Mucosa of rectum (tissue), 2 donors: ENCODE data around the gene TEX11.
"Not testable (repeated sequence)": the region's sequence is repeated elsewhere in the genome, so short reads cannot be mapped to it uniquely, and the experiment has no call there.

Source experiments
- H3K27ac ChIP-seq, 2 donors: one replicate each; pipeline ENCODE4 v1.7.0; 2013; ENCODE audit warnings: inconsistent platforms in 2 of 2, low read depth in 2 of 2, low read length in 2 of 2
- H3K27me3 ChIP-seq, 2 donors: one replicate each; pipeline ENCODE4 v1.7.0; 2013; ENCODE audit warnings: low read length in 2 of 2; ENCODE audit not compliant: control insufficient read depth in 2 of 2, insufficient read depth in 2 of 2
- H3K36me3 ChIP-seq, 2 donors: one replicate each; pipeline ENCODE4 v1.7.0; 2013; ENCODE audit warnings: low read length in 2 of 2; ENCODE audit not compliant: control insufficient read depth in 2 of 2, insufficient read depth in 2 of 2
- H3K4me1 ChIP-seq, 2 donors: one replicate each; pipeline ENCODE4 v1.7.0; 2013; ENCODE audit warnings: low read length in 2 of 2, mild to moderate bottlenecking in 1 of 2; ENCODE audit not compliant: control insufficient read depth in 2 of 2, insufficient read depth in 2 of 2
- H3K4me3 ChIP-seq, 2 donors: one replicate each; pipeline ENCODE4 v1.7.0; 2013; ENCODE audit warnings: low read length in 2 of 2
- H3K9ac ChIP-seq, 2 donors: one replicate each; pipeline ENCODE4 v1.7.0; 2013; ENCODE audit warnings: low read length in 2 of 2, low read depth in 1 of 2, mild to moderate bottlenecking in 1 of 2
- H3K9me3 ChIP-seq, 2 donors: one replicate each; pipeline ENCODE4 v1.7.0; 2013; ENCODE audit warnings: low read length in 2 of 2; ENCODE audit not compliant: control insufficient read depth in 2 of 2
- donor health status: healthy.
- donor health status: Normal muscosa, but diverticular disease.

The TEX11 gene

DNA sequence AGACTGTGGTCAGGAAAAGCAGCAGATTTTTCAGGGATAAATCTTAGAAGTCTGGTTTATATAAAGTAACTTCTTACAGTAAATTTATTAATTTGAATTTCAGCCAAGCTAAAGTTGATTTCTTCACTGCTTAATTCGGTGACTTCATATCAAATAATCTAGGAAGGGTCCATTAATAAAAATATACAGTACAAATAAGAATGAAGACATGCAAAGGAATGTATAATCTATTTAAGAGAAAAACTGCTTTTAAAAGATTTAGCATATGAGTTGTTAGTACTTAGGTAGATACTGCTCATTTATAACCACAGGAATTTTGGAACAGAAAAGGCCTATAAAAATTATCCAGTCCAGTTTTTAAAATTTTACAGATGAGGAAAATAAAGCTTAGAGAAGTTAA lies 286.8 kb downstream of the TEX11 start:
- H3K4me3 ChIP-seq, result no peak overlapping the region
- H3K27ac ChIP-seq, result no peak overlapping the region
- no peaks in the 10 kb centered on the region for H3K9me3 ChIP-seq
- no peaks in the 10 kb centered on the region for H3K4me1 ChIP-seq
- no peak overlapping the region for H3K9ac ChIP-seq
- no peaks in the 10 kb centered on the region for H3K36me3 ChIP-seq
- H3K27me3 ChIP-seq, result peaks cover 3 to 4% of the 10 kb centered on the region in 2 donors

DNA sequence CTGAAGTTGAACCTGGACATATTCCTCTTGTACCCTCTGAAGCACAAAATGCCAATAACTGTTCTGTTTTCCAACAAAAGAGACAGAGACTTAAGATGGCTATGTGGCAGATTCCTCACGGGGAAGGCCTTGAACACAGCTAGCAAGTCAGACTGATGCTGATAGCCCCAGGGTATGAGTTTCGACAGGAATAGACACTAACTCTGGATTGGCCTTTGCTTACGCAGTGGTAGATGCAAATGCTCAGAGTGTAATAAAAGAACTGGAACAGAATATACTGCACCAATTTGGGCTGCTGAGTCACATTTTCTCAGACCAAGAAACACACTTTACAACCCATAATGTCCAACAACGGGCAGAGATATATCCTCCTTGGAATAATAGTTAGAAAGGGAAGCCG lies 290.0 kb downstream of the TEX11 start:
- H3K4me1 ChIP-seq, result no peaks in the 10 kb centered on the region
- no peak overlapping the region for H3K9ac ChIP-seq
- no peak overlapping the region for H3K27ac ChIP-seq
- H3K9me3 ChIP-seq, result no peaks in the 10 kb centered on the region
- peaks cover 5 to 7% of the 10 kb centered on the region in 2 donors for H3K27me3 ChIP-seq
- H3K36me3 ChIP-seq, result no peaks in the 10 kb centered on the region
- H3K4me3 ChIP-seq, result no peak overlapping the region

DNA sequence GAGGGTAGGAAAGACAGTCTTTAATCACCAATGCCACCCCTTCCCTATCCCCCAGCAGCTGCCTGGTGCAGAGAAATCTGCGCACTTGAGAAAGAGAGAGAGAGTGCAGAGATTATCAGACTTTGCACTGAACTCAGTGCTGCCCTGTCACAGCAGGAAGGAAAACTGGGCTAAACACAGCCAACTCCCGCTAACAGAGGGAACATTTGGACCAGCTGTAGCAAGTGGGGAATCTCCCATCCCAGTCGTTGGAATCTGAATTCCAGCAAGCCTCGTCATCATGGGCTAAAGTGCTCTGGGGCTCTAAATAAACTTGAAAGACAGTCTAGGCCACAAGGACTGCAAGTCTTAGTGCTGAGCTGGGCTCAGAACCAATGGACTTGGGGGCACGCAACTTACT lies 295.2 kb downstream of the TEX11 start:
- Histone ChIP-seq H3K9ac (no peak overlapping the region), H3K36me3 (no peaks in the 10 kb centered on the region), H3K9me3 (no peaks in the 10 kb centered on the region), H3K4me3 (no peak overlapping the region), H3K27me3 (peaks cover 5 to 8% of the 10 kb centered on the region in 2 donors), H3K4me1 (no peaks in the 10 kb centered on the region), H3K27ac (no peak overlapping the region)

DNA sequence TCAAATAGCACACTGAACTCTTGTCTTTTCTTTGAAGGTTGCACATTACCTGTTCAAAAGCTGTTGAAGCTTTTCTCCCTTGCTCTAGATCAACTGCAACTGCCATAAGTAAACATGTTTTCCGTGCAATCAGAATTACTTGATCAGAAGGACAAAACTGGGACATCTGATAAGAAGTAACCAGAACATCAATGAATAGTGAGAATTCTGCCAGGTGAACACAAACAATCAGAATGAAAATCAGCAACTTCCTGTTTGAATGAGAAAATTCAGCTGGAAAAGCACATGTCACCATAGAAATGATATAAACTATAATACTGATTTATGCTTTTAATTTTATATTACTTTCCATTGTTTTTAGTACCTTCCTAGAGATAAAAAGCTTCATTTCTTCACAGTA lies 303.2 kb downstream of the TEX11 start:
- H3K9ac ChIP-seq, result no peak overlapping the region
- peaks cover 0 to 3% of the 10 kb centered on the region in 2 donors for H3K27me3 ChIP-seq
- no peaks in the 10 kb centered on the region for H3K9me3 ChIP-seq
- H3K27ac ChIP-seq, result no peak overlapping the region
- no peaks in the 10 kb centered on the region for H3K36me3 ChIP-seq
- no peaks in the 10 kb centered on the region for H3K4me1 ChIP-seq
- H3K4me3 ChIP-seq, result no peak overlapping the region

DNA sequence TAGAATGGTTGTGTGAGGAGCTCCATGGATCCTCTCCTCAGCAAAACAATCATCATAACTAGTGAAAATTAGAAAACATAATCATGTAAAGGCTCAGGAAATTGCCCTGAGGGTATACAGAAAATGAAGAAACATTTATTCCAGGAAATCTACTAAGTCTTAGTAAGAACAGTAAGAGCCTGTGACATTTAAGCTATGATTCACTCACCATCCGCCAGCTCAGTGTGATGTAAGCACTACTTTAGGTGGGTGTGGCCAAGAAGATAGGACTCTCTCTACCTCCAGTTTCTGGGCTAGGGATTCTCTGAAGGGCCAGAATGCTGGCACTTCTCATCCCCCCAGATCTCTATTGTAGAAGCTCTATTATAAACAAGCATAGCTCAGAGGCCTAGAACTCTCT lies 316.4 kb downstream of the TEX11 start:
- Histone ChIP-seq H3K9ac (no peak overlapping the region), H3K9me3 (no peaks in the 10 kb centered on the region), H3K27me3 (no peaks in the 10 kb centered on the region), H3K4me1 (no peaks in the 10 kb centered on the region), H3K36me3 (no peaks in the 10 kb centered on the region), H3K4me3 (no peak overlapping the region), H3K27ac (no peak overlapping the region)

DNA sequence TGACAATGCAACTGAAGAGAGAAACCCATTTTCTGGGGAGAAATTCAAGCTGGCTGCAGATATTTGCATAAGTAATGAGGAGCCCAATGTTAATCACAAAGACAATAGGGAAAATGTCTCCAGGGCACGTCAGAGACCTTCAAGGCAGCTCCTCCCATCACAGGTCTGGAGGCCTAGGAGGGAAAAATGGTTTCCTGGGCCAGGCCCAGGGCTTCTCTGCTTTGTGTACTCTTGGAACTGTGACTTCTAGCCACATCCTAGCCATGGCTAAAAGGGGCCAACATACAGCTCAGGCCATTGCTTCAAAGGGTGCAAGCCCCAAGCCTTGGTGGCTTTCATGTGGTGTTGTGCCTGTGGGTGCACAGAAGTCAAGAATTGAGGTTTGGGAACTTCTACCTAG lies 321.4 kb downstream of the TEX11 start:
- H3K27ac ChIP-seq, H3K4me1 ChIP-seq, H3K9ac ChIP-seq, H3K9me3 ChIP-seq, H3K27me3 ChIP-seq, H3K36me3 ChIP-seq, H3K4me3 ChIP-seq: not testable (repeated sequence)

DNA sequence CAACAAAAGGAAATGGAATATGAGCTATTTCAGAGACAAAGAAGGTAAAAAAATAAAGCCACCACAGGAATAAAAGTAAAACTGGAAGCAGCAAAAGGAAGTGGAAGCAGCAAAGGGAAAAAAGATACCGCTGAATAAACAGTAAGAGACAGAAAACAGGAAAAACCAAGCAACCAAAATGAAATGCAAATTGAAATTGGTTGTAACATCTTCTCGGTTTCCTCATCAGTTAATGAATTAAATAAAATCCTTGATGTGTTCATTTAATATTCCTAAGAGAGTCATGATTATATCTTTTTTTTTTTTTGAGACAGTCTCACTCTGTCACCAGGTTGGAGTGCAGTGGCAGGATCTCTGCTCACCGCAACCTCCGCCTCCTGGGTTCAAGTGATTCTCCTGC lies 331.1 kb downstream of the TEX11 start:
- Histone ChIP-seq H3K27ac (no peak overlapping the region), H3K9me3 (peaks cover 0 to 3% of the 10 kb centered on the region in 2 donors), H3K9ac (no peak overlapping the region), H3K4me3 (no peak overlapping the region), H3K36me3 (no peaks in the 10 kb centered on the region), H3K27me3 (no peaks in the 10 kb centered on the region), H3K4me1 (no peaks in the 10 kb centered on the region)

DNA sequence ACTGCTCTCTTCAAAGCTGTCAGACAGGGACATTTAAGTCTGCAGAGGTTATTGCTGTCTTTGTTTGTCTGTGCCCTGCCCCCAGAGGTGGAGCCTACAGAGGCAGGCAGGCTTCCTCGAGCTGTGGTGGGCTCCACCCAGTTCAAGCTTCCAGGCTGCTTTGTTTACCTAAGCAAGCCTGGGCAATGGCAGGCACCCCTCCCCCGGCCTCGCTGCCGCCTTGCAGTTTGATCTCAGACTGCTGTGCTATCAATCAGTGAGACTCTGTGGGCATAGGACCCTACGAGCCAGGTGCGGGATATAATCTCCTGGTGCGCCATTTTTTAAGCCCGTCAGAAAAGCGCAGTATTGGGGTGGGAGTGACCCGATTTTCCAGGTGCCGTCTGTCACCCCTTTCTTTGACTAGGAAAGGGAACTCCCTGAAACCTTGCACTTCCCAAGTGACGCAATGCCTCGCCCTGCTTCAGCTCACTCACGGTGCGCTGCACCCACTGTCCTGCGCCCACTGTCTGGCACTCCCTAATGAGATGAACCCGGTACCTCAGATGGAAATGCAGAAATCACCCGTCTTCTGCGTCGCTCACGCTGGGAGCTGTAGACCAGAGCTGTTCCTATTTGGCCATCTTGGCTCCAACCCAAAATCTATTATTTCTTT lies 338.5 kb downstream of the TEX11 start:
- H3K9me3 ChIP-seq, H3K4me3 ChIP-seq, H3K27ac ChIP-seq, H3K4me1 ChIP-seq, H3K27me3 ChIP-seq, H3K36me3 ChIP-seq, H3K9ac ChIP-seq: not testable (repeated sequence)

DNA sequence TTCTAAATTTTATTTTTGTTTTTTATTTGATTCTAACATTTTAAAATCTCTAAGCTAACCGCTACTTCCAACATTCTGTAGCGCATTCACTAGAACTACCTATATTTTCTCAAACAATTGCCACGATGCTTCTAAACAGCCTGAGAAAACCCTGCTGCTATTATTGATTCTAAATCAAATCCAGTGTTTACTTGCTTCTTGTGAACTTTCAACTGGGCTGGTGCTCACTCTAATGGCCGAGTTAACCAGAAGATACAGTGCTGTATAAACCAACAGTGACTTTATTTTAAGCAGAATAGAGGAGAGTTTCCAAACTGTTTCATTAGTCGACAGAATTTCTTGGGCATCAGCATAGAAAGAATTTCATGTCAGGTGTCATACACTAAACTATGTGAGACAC lies 353.6 kb downstream of the TEX11 start:
- Histone ChIP-seq H3K9me3 (peaks cover 0 to 2% of the 10 kb centered on the region in 2 donors), H3K36me3 (no peaks in the 10 kb centered on the region), H3K27me3 (no peaks in the 10 kb centered on the region), H3K27ac (no peak overlapping the region), H3K4me1 (peaks cover 0 to 3% of the 10 kb centered on the region in 2 donors), H3K9ac (no peak overlapping the region), H3K4me3 (no peak overlapping the region)

DNA sequence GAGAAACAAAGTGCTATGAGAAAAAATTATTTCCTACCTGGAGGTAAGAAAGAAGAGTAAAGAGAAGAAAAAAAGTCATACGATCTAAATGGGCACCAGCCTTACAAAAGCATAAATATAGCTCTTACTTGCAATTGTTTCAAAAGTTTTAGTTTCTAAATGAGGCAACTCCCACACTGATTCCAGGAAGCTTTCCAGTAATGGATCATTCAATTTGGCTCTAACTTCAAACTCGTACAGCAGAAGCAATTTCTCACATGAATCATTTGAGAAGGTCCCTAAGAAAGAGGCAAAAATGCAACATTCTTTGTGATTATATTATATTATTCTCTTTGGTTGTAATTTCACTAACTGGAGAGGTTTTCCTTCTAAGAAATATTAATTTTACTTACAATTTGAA lies 354.0 kb downstream of the TEX11 start:
- H3K36me3 ChIP-seq, result no peaks in the 10 kb centered on the region
- no peak overlapping the region for H3K4me3 ChIP-seq
- H3K9ac ChIP-seq, result no peak overlapping the region
- H3K4me1 ChIP-seq, result peaks cover 0 to 3% of the 10 kb centered on the region in 2 donors
- H3K27me3 ChIP-seq, result peaks cover 0 to 2% of the 10 kb centered on the region in 2 donors
- peaks cover 0 to 2% of the 10 kb centered on the region in 2 donors for H3K9me3 ChIP-seq
- no peak overlapping the region for H3K27ac ChIP-seq

DNA sequence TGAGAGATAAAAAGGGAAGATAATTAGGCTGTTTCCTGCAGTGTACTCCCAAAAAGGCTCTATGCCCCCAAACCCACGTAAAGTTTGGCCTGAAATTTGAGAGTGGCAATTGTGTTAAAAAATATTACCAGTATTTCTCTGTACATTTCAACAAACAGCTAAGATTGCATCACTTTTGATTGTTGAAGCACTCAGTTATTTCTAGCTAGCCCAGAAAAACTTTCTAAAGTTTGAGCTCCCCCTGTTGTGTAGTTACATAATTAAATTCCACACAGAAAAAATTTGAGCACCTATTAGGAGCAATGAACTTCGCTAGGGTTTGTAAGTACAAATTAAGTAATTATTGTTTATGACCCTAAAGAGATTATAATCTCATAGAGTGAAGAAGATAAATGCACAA lies 354.4 kb downstream of the TEX11 start:
- H3K4me1 ChIP-seq, result peaks cover 0 to 3% of the 10 kb centered on the region in 2 donors
- peaks cover 0 to 3% of the 10 kb centered on the region in 2 donors for H3K27me3 ChIP-seq
- H3K9me3 ChIP-seq, result peaks cover 0 to 2% of the 10 kb centered on the region in 2 donors
- H3K27ac ChIP-seq, result peak overlapping the region in 1 of 2 donors; percentile 46
- H3K36me3 ChIP-seq, result no peaks in the 10 kb centered on the region
- no peak overlapping the region for H3K9ac ChIP-seq
- no peak overlapping the region for H3K4me3 ChIP-seq
